ENCODE results near the gene EIF3D. TPM values are rescaled to one million over a fixed set of nuclear protein-coding genes. Genes with fewer than 3 reads are reported as not detected.
A peak's percentile ranks its signal among the peaks of the same experiment; 100 is the strongest.

EIF3D gene
- total and polyA plus RNA-seq, 2 of the 13 experiments (the other 11 are each of a cell fraction or from before 2014, with no cell fraction given), result 118 to 274 TPM

GRCh38 chr22:36481393-36482168 is 47.4 kb downstream of the EIF3D start, which contains the start of gene TXN2 (continued):
- TF ChIP-seq REST (IDR thresholded peaks at IDR 0.05; ENCODE audit: borderline replicate concordance in 1 of 2, low read depth in 1 of 2, low read length in 2 of 2), result peak in 1 of 2 experiments; percentile 35; a peak in 1 of 4 replicates
- TF ChIP-seq GABPA (IDR thresholded peaks at IDR 0.05; ENCODE audit: low read depth, low read length), result peak; percentile 81
- TF ChIP-seq GABPA (CRISPR knock-in tag; IDR thresholded peaks at IDR 0.05; ENCODE audit: low read depth), result peak; percentile 92
- 0 out of 2 replicates have a peak, but pooled peaks have one; percentile 29 for TF ChIP-seq ZNF737 (CRISPR knock-in tag; IDR thresholded peaks at IDR 0.05; ENCODE audit: borderline replicate concordance)
- TF ChIP-seq SMAD3 (CRISPR knock-in tag; IDR thresholded peaks at IDR 0.05), result no peak
- TF ChIP-seq FUBP1 (CRISPR knock-in tag; IDR thresholded peaks at IDR 0.05; ENCODE audit: borderline replicate concordance), result 0 out of 2 replicates have a peak, but pooled peaks have one; percentile 57
- peak; percentile 62; the same call in 1 of the 2 replicates for TF ChIP-seq ATF2 (CRISPR knock-in tag; IDR thresholded peaks at IDR 0.05)
- peak; percentile 94 for TF ChIP-seq PTBP1 (IDR thresholded peaks at IDR 0.05; ENCODE audit: low read depth, low read length, poor library complexity, severe bottlenecking)
- no peak for TF ChIP-seq ZNF205 (CRISPR knock-in tag; IDR thresholded peaks at IDR 0.05)
- TF ChIP-seq PAXIP1 (CRISPR knock-in tag; conservative IDR thresholded peaks at IDR 0.05), result peak; percentile 32; the same call in 1 of the 2 replicates
- TF ChIP-seq ZNF510 (CRISPR knock-in tag; IDR thresholded peaks at IDR 0.05; ENCODE audit: low read depth), result no peak
- peak; percentile 53; the same call in 1 of the 2 replicates for TF ChIP-seq ERF (CRISPR knock-in tag; IDR thresholded peaks at IDR 0.05)
- TF ChIP-seq ZNF569 (CRISPR knock-in tag; IDR thresholded peaks at IDR 0.05; ENCODE audit: borderline replicate concordance), result no peak
- TF ChIP-seq KAT8 (CRISPR knock-in tag; IDR thresholded peaks at IDR 0.05), result peak; percentile 96
- peak; percentile 100 for TF ChIP-seq KDM5A (IDR thresholded peaks at IDR 0.05; ENCODE audit: borderline replicate concordance, low read length)
- TF ChIP-seq ATF7 (IDR thresholded peaks at IDR 0.05), result peak; percentile 64
- TF ChIP-seq ATF7 (CRISPR knock-in tag; IDR thresholded peaks at IDR 0.05), result 0 out of 2 replicates have a peak, but pooled peaks have one; percentile 49
- TF ChIP-seq HMG20B (CRISPR knock-in tag; conservative IDR thresholded peaks at IDR 0.05), result peak; percentile 54; the same call in 1 of the 2 replicates
